Adrenal gland (tissue), 12 donors: Measurements from ENCODE around the gene ZIC1. TPM values are rescaled to one million over a fixed set of nuclear protein-coding genes. Genes with fewer than 3 reads are reported as not detected.

Experiments
- DNase-seq, 7 donors: peaks; one replicate each; pipeline ENCODE4 v3.0.0-alpha.2; 2019 to 2020
- H3K27ac ChIP-seq, 5 donors: fragments of 200-600 bp; sonication (generic) in 4 of 5; 1 replicate in 3 of 5; 2 replicates in 2 of 5; pipeline versions ENCODE4 v1.5.1 to v1.8.0; 2016 to 2020; ENCODE audit warnings: mild to moderate bottlenecking in 1 of 5
- H3K27me3 ChIP-seq: fragments of 200-600 bp; 2 replicates; pipeline ENCODE4 v1.8.0; 2021
- H3K36me3 ChIP-seq, 2 donors: fragments of 200-600 bp; replicated peaks in 1 of 2; 1 replicate in 1 of 2; 2 replicates in 1 of 2; pipeline versions ENCODE4 v1.5.1 to v1.8.0; 2018 to 2022
- H3K4me1 ChIP-seq, 2 donors: fragments of 200-600 bp; replicated peaks in 1 of 2; 1 replicate in 1 of 2; 2 replicates in 1 of 2; pipeline versions ENCODE4 v1.5.1 to v1.8.0; 2018 to 2021
- H3K4me3 ChIP-seq, 4 donors: fragments of 200-600 bp; sonication (generic) in 3 of 4; one replicate each; pipeline ENCODE4 v1.5.1; 2016 to 2018
- H3K9me3 ChIP-seq, 3 donors: fragments of 200-600 bp; sonication (generic) in 1 of 3; replicated peaks in 1 of 3; 1 replicate in 2 of 3; 2 replicates in 1 of 3; pipeline versions ENCODE4 v1.5.1 to v1.8.0; 2016 to 2021
- CTCF ChIP-seq, 6 experiments: fragments of 450-650 bp in 4 of 6; fragments of 200-600 bp in 2 of 6; sonication (generic) in 1 of 6; IDR thresholded peaks; 1 replicate in 5 of 6; 2 replicates in 1 of 6; pipeline versions ENCODE4 v1.5.1 to v1.8.0; 2016 to 2021; ENCODE audit warnings: antibody characterized with exemption in 6 of 6, mild to moderate bottlenecking in 2 of 6, moderate library complexity in 1 of 6
- POLR2A ChIP-seq, 2 donors: fragments of 450-650 bp; IDR thresholded peaks; one replicate each; pipeline ENCODE4 v1.6.1; 2017; ENCODE audit warnings: antibody characterized with exemption in 2 of 2, mild to moderate bottlenecking in 2 of 2, moderate library complexity in 1 of 2
- WGBS, 4 donors: extraction: QIAGEN DNeasy Blood & Tissue Kit in 2 of 4; methylation state at CpG; one replicate each; pipeline versions ENCODE4 v1.1.5 to v1.1.7; 2013 to 2017; 5-methylcytosine and 5-hydroxymethylcytosine counted together
- intact Hi-C, 2 donors: fragments of 100-400 bp; cut with DNase I; formaldehyde crosslinking; loops; one replicate each; pipeline versions ENCODE4 v1.14.1 to v1.15.0; 2022 to 2023
- polyA plus RNA-seq, 3 donors: library from polyadenylated mRNA; stranded (reverse); fragments of 200-250 nt in 2 of 3; fragments of 350-450 nt in 1 of 3; fragmentation: Illumina TruSeq in 1 of 3; extraction: RNeasy Lipid Tissue Mini Kit (QIAGEN cat#74804) in 1 of 3; gene quantifications; one replicate each; pipeline ENCODE4 v1.2.3, GENCODE V29; 2013 to 2014
- total RNA-seq, 9 donors: library from RNA; depleted of rRNA in 4 of 9; stranded (reverse); fragments of >200 nt in 4 of 9; fragments of 120-200 nt in 1 of 9; fragmentation: NEBNext Ultra II Directional in 1 of 9; extraction: Animal tissue kit (Norgen Biotek cat#: 25700) in 1 of 9; gene quantifications; one replicate each; pipeline versions ENCODE4 v1.1.0 to v1.2.4, GENCODE V29; 2013 to 2023
- donor health status: healthy with polysubstance abuse.
- donor health status: Bipolar disorder and iron deficiency.
- donor health status: DM: yes; HTN: yes; CAD: no.
- donor health status: DM: no; HTN: no; CAD: no.
- donor health status: DM: no; HTN: no; CAD: no.
- donor health status: DM: yes; HTN: yes; CAD: no.

The ZIC1 gene
- total and polyA plus RNA-seq, 12 donors, result 0.08 to 0.64 (median 0.32) TPM; not detected in 9

GRCh38 chr3:147428754-147429153, 19.6 kb downstream of the ZIC1 start:
- DNase-seq, result no peak
- Histone ChIP-seq H3K4me1 (no peaks in the 10 kb centered on the region), H3K36me3 (no peaks in the 10 kb centered on the region), H3K9me3 (no peaks in the 10 kb centered on the region), H3K27ac (no peak overlapping the region), H3K27me3 (peaks cover 49% of the 10 kb centered on the region), H3K4me3 (no peak overlapping the region)
- 77 to 88% (median 85%) methylated on average over 2 of the region's 2 CpGs for WGBS, 4 donors
- intact Hi-C loops, result no loop called here
- TF ChIP-seq CTCF (IDR thresholded peaks at IDR 0.05) (no peak), POLR2A (IDR thresholded peaks at IDR 0.05) (no peak)

- Histone ChIP-seq H3K27ac (no peak overlapping the region), H3K9me3 (no peaks in the 10 kb centered on the region), H3K4me3 (no peak overlapping the region), H3K4me1 (no peaks in the 10 kb centered on the region), H3K27me3 (peaks cover 20% of the 10 kb centered on the region), H3K36me3 (no peaks in the 10 kb centered on the region)
- DNase-seq, result no peak
- intact Hi-C loops, result no loop called here
- no peak for TF ChIP-seq POLR2A (IDR thresholded peaks at IDR 0.05)
- TF ChIP-seq CTCF (IDR thresholded peaks at IDR 0.05), result no peak
- WGBS, 4 donors, result 53 to 66% (median 64%) methylated on average over 3 of the region's 3 CpGs
Observed at GRCh38 chr3:147431751-147432150, 22.6 kb downstream of the ZIC1 start.

GRCh38 chr3:147447224-147447623, 38.1 kb downstream of the ZIC1 start:
- H3K36me3 ChIP-seq, result no peaks in the 10 kb centered on the region
- no peak for DNase-seq
- H3K4me3 ChIP-seq, result no peak overlapping the region
- TF ChIP-seq CTCF (IDR thresholded peaks at IDR 0.05) (no peak), POLR2A (IDR thresholded peaks at IDR 0.05) (no peak)
- H3K4me1 ChIP-seq, result no peaks in the 10 kb centered on the region
- H3K27ac ChIP-seq, result no peak overlapping the region
- H3K27me3 ChIP-seq, result no peaks in the 10 kb centered on the region
- intact Hi-C loops, result no loop called here
- no peaks in the 10 kb centered on the region for H3K9me3 ChIP-seq

- H3K36me3 ChIP-seq, result no peaks in the 10 kb centered on the region
- no peak overlapping the region for H3K4me3 ChIP-seq
- H3K4me1 ChIP-seq, result no peaks in the 10 kb centered on the region
- H3K9me3 ChIP-seq, result no peaks in the 10 kb centered on the region
- intact Hi-C loops, result no loop called here
- no peak for TF ChIP-seq CTCF (IDR thresholded peaks at IDR 0.05)
- TF ChIP-seq POLR2A (IDR thresholded peaks at IDR 0.05), result no peak
- no peaks in the 10 kb centered on the region for H3K27me3 ChIP-seq
- no peak for DNase-seq
- WGBS, 4 donors, result 29 to 40% (median 32%) methylated on average over 3 of the region's 3 CpGs
- no peak overlapping the region for H3K27ac ChIP-seq
Observed at GRCh38 chr3:147449669-147450068, 40.5 kb downstream of the ZIC1 start.
